HG02642 (cell line): ENCODE measurements around the gene CREB3L4.

Experiments used
- ATAC-seq: cut with Tn5 transposase; IDR thresholded peaks from one replicate; pipeline ENCODE4 v1.9.1; 2021; ENCODE audit warnings: mild to moderate bottlenecking; ENCODE audit not compliant: unreplicated experiment, poor library complexity

CREB3L4 gene

DNA sequence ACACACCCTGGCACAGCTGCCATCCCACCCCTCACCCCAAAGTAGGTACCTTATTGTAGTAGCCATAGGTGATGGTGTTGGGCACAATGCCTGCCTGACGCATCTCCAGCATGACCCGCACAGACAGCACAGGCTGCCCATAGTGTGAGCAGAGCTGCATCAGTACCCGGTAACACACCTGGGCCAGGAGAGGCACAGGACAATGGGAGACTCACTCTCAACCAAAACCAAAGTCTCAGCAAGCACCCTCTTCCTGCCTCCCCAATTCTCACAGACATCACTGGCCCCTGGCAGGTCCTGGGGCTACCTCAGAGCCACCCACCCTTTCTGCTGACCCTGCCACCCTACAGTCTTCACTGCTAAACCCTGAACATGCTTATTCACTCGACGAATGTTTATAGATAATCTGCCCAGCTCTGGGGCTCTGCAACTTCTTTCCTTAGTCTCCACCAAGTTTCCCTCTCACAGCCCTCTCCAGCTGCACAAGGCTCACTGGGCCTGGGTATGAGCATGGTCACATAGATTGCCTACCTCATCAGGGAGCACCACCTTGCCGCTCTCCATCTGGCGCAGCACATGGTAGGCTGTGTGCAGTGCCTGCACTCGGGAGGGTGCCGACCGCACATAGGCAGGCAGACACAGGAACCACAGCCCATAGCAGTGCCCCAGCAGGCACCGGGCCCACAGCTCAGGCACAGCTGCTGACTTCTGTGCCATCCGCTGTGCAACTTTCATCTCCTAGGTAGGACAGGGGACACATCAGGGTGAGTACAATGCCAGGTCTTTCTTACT is 31.5 kb upstream of the CREB3L4 start:
- no peak for ATAC-seq

DNA sequence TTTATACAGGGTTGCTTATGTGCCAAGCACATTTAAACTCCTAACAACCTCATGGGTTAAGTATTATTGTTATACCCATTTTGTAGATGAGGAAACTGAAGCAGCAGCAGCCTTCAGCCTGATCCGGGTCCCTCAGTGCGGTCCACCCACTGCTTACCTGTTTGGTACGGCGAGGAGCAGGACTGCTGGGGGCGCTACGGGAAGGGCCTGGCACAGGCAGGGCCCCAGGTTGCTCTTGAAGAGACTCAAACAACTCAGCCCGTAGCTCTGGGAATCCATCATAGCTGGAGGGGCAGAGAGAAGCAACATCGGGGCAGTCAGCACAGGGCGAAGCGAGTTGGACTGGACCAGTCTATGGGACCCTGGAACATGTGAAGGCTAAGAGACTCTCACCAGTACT is 30.4 kb upstream of the CREB3L4 start:
- no peak for ATAC-seq

DNA sequence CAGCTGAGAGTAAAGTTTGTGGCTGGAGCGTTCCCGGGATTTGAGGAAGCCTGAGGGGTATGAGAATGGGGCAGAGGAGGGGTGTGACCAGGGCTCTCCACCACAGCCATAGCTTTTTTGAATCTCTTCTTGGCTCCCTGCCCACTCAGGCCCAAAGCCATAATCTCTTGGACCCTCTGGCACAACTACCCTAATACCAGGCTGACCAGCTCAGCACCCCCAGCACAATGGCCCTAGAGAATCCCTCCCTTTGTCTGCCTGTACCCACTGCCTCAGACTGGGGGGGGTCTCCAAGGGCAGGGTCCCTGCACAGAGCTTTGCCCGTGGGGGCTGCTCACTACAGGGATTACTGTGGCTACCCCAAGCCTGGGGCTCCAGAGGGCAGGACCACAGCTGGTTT is 28.7 kb upstream of the CREB3L4 start:
- no peak for ATAC-seq

DNA sequence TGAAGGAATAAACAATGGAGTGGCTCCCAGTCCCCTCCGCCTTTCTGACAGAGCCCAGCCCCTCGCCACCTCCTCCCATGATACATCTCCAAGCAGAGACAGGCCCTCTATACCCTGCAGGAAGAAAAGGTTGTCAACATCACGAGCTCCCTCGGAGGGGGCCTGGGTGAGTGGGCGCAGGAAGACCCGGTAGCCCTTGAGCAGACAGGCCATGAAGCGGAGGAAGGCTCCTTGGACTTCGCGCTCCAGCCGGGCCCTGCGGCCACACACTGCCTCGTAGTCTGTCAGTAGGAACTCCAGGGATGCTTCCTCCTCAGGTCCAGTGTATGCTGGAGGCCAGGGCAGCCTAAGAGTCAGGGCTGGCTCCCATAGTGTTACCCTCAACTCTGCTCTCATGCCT is 28.2 kb upstream of the CREB3L4 start:
- no peak for ATAC-seq

DNA sequence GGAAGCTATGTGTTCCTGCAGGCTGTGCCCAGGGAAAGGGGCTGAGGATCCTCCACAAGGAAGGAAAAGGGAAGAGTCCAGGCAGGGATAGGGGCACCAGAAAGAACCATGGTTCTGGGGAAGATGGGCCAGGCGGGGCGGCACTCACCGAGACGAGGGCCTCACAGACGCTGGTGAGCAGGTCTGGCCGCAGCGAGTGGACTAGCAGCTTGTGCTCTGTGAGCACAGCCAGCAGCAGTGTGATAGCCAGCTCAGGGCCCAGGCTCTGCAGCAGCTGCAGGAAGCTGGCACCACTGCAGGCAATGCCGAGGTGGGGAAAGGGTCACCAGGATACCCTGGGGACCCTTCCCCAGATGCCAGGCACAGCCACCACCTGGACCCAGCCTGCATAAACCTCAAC is 26.9 kb upstream of the CREB3L4 start:
- no peak for ATAC-seq

DNA sequence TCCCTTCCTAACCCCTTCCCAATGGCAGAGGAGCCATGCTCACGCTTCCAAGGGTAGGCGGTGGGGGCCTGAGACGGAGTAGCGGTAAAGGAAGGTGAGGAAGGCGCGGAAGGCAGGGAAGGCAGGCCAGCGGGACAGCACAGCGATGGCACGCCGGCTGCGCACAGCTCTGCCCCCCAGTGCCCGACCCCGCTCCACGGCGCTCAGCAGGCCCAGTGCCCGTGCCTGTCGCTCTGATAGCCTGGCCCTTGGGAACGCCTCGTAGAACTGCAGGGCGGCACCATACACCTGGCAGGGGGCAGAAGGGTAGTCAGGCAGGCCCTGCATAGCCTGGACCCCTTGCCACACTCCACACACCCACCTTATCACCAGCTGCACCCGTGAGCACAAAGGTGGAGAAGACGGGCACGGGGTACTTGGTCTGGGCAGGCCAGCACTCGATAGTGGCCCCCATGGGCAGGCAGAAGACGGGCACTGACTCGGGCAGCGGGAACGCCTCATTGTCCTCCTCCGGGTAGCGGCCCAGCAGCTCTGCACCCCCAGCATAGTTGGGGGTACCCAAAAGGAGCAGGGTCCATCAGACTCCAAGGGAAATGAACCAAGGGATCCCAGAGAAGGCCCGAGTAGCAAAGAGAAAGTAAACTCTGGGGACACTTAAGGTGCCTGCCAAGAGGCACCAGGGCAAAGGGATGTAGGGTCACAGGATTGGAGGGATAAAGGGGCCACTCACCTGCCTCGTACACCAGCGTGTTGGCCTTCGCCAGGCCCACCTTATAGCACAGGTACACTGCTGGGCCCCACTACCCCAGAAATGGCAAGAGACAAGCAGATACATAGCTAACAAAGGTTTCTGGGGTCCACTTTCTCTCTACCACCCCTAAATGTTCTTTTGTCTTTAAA is 25.6 kb upstream of the CREB3L4 start:
- no peak for ATAC-seq

DNA sequence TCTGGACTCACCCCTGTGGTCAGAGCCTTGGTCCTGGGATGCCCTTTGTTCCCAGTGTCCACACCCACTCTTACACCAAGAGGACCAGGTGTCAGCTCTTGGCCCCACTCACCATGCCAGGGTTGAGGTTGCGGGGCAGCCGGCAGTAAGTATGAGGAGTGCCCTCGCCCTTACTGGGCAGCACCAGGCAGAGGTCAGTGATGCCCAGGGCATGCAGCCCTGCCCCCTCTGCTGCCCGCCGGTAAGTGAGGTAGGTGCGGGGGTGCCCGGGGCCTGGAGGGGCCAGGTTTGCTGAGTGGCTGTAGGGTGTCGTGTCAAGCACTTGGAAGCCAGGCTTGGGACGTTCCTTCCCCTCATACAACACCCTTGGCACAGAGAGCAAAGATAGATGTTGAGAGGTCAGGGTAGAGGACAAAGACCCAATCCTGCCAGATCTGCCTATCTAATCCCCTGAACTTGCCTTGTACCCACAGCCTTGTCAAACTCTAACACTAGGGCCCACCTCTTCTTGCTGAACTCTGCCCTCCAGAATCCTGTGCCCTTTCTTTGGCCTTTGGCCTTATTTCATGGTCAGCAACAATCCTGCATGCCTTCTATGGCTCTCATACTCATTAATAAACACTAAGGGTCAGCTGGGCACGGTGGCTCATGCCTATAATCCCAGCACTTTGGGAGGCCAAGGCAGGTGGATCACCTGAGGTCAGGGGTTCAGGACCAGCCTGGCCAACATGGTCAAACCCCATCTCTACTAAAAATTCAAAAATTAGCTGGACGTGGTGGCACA is 24.7 kb upstream of the CREB3L4 start:
- no peak for ATAC-seq

DNA sequence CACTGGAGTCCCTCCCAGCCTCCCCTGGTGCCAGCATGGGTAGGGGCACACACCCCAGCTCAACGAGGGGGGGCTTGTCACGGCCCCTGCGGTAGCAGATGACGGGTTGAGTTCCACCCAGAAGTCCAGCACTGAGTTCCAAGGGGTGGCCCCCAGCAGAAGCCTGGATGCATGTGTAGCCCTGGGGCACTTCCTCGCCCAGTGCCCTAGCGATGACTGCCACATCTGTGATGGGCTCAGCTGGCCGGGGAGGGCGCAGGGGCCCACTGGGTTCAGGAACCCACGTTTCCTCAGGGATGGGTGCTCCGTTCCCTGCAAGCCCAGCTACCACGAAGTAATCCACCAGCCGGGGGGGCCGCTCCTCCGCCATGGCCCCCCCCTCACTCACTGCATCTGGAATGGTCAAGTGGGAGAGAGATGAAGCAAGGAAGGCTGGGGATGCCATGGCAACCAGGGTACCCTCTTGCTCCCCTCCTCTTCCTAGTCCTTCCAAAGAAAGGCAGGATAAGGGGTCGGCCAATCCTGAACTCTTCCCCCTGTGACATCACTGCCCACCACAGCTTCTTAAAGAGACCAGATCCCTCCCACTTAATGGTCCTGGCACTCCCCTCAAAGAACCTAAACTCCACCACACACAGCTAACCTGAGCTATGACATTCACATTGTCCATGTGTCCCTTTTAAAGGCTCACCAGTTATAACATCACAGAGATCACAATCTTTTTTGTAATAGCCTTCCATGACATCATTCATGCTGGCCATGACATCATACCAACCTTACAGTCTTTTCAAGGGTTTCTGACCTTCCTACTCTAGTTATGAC is 23.5 kb upstream of the CREB3L4 start:
- ATAC-seq = no peak

DNA sequence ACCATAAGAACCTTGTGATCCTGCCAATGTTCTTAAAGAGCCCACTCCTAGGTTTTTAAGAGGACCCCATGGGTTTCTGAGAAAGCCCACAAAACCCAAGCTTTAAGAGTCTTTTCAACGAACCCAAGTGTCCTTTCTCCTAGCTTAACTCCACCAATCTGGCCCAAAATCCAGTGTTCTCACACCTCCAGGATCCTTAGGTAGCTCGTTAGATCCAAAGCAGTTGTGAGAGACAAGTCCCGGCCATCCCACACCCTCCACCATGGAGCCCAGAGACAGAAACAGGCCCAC is 22.9 kb upstream of the CREB3L4 start:
- ATAC-seq = no peak

DNA sequence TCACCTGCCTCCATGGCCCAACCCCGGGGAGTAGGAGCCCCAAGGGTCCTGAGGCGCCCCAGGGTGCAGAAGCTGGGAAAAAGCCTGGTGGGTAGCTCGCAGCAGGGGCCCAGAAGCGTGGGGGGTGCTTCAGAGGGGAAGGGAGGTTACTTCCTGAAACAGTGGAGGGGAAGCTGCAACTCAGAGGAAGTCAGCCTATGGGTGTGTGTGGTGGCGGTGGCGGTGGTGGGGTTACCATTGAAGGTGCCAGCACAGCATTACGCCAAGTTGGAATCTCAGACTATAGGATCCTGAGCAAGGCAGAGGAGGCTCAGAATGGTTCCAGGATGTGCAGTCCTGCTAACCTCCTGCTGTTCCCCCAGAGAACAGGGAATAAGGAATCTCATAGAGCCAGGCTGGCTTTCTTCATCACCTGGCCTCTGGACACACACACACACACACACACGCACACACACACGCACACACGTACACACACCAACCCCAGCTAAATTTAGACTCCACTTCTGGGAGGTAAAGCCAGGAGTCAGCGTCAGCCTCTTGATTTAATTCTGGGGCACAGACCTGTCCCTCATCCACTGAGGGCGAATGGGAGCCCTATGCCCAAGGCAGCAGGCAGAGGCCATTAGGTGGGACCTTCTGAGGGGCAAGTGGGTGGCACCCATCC is 22.4 kb upstream of the CREB3L4 start:
- no peak for ATAC-seq

DNA sequence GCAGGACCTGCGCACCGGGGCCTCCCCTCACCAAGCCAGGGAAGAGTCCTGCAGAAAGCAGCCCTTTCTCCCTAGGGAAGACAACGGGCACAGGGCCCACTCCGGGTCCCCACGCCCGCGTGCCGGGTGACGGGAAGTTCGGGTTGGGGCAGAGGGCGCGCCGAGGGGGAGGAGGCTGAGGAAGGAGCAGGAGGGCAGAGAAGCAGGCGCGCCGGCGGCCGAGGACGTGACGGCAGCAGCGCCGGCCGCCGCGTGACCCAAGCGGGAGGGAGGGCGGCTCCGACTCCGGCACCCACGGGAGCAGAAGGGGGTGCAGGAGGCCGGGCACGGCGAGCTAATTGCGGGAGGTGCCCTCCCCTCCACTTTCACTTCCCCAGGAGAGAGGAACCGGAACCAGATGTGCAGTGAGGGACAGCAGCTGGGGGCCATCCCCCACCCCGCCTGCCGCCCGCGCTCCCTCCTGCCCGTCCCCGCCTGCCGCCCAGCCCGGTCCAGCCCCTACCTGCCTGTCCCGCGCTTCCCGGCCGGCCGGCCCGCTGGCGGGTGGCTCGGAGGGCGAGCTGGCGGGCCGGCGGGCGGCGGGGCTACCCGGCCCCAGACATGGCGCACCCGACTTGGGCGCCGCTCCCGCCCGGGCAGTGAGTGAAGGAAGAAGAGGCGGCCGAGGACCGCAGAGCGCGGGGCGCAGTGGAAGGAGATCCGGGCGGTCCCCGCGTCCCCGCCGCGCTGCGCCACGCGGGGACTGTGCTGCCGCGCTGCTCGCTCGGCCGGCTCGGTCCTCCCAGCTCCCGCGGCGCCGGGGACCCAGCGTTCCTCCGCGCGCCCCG is 21.7 kb upstream of the CREB3L4 start:
- ATAC-seq = peak; percentile 74

DNA sequence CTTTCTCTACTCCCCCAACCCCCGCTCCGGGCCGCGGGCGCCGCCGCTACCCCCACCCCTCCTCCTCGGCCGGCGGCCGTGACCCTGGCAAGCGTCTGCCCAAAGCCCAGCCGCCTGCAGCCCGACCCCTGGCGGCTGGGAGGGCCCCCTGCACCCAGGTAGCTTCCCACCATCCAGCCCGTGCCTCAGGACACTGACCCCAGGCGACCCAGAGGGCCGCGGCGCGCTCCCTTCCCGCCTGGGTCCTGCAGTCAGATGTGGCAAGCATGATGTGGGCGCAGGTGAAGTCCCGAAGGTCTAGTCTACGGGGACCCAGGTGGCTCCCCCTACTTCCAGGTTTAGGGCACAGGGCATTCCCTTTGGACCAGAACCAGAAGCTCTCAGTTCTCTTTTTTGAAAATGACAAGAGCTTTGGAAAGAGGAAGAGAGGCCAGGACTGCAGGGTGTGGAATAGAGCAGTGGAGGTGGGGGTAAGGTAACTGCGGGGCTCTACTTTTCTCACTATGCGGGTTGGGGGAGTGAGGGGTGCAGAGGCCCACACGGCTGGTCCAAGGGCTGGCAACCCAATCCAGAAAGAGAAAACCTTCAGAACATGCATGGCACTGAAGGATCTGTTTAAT is 21.0 kb upstream of the CREB3L4 start, which contains the start of gene DENND4B:
TSS of gene DENND4B (minus strand) at position 97 of the 620 bp plus-strand sequence. CDS start 2,344 bp downstream, outside the sequence.
- peak; percentile 72 for ATAC-seq

DNA sequence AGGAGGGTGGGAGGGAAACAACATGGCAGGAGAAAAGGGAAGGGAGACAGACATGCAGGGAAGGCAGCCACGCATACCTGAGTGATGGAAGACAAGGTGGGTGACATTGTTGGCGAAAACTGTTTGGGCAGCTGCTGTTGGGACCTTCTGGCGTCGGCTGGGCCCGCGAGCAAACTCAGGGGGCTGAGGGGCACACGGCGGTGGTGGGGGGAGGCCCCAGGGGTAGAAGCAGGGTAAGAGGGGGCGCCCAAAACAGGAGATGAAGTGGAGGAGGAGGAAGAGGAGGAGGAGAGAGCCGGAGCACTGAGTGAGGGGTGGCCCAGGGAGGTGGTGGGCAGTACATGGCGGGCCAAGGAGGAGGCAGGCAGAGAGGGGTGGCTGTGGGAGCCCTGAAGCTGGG is 16.5 kb upstream of the CREB3L4 start:
- ATAC-seq = no peak

DNA sequence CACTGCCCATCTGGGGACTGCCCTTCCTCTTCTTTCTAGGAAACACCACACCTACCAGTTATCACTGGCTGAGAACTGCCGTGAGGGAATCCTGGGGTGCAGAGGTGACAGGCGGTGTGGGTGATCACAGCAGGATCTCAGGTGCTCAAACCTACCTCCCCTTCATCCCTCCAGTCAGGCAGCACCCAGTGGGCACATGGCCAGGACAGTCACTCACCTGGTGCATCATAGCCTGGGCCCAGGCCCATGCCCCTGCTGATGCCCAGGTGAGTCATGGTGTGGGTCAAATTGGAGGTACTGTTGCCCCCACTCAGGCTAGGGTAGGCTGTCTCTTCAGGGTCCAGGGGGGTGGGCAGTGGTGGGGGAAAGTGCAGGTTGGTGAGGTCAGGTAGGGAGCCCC is 15.9 kb upstream of the CREB3L4 start:
- ATAC-seq = no peak

DNA sequence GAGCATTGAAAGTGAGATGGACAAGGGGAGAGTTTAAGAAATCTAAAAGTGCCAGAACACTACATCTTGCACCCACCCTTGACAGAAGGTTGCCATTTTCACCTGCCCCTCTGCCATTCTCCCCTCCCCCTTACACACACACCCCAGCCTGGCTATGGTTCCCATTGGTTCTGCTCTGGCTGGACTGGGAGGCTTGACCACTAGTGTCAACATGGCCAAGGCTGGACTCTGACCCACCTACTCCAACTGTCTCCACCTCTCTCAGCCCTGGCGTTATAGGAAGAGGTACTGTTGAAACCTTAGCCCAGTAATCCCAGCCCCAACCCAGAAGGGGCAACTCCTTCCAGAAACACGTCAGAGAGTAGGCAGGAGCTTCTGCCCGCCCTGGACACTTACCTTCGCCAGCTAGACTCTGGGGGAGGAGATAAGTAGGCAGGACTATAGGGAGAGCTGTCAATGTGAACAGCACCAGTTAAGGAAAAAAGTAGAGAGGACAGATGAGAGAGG is 13.8 kb upstream of the CREB3L4 start:
- no peak for ATAC-seq

DNA sequence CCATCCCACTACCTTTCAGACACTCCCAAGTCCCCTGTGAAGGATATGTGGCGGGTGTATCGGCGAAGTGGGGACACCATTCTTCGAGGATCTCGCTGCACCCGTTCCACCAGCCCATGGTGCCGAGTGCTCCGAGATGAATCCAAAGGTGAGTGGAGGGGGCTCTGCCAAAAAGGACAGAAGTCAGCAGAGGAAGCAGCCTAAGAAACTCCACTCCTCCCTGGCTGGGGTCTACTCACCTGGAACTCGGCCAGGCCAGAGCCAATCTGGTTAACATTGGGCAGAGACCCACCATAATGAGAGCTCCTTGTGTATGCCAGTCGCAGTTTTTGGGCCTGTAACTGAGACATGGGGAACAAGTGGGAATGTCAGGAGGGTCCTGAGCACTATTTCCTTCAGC is 12.9 kb upstream of the CREB3L4 start:
- no peak for ATAC-seq

DNA sequence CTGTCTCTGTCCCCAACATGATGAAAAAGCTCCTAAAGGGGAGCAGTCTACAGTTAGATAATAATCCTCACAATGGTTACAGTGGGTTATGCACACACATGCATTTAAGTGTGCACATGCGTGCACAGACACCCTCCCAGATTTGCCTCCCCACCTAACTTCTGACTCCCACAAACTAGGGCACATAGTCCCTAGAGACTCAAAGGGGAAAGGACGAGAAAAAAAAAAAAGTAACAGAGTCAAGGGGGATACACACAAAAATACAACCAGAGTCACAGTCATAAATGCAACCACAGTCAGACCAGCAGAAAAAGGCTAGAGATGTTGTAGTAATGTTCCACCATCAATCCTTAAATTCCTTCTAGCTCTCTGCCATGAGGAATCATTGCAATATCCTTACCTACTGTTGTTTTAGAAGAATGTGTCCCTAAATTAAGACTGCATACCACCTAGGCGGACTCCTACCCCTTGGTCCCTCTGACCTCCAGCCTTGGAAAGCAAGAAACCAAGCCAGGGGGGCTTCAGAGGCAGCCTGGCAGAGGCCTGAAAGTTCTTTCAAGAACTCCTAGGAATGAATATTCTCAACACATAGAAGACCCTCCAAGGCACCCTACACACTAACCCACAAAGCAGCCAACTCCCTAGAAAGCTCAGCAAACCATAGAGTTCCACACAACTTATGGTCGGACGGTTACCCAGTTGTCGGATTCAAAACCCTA is 10.5 kb upstream of the CREB3L4 start:
- ATAC-seq = no peak
